Ectodermal cell (in vitro differentiated cells): ENCODE data around the gene RAC2.

Experiments used
- H3K27ac ChIP-seq: 2 replicates; pipeline ENCODE4 v1.7.0; 2013; ENCODE audit warnings: mild to moderate bottlenecking, low read depth, low read length; ENCODE audit not compliant: insufficient read depth, poor library complexity, severe bottlenecking
- H3K27me3 ChIP-seq: 2 replicates; pipeline ENCODE4 v1.7.0; 2013; ENCODE audit warnings: mild to moderate bottlenecking, low read length; ENCODE audit not compliant: insufficient read depth, control insufficient read depth, poor library complexity, severe bottlenecking
- H3K36me3 ChIP-seq: one replicate; pipeline ENCODE4 v1.7.0; 2013; ENCODE audit warnings: low read length; ENCODE audit not compliant: control insufficient read depth, insufficient read depth
- H3K4me1 ChIP-seq: one replicate; pipeline ENCODE4 v1.7.0; 2013; ENCODE audit warnings: low read length; ENCODE audit not compliant: control insufficient read depth, insufficient read depth
- H3K4me3 ChIP-seq: 2 replicates; pipeline ENCODE4 v1.7.0; 2013; ENCODE audit warnings: low read depth, low read length, control low read depth; ENCODE audit not compliant: insufficient read depth
- H3K9me3 ChIP-seq: 2 replicates; pipeline ENCODE4 v1.7.0; 2013; ENCODE audit warnings: mild to moderate bottlenecking, low read length, moderate library complexity; ENCODE audit not compliant: control insufficient read depth
- WGBS, 2 experiments: methylation state at CpG; one replicate each; pipeline ENCODE4 v1.1.7; 2013; ENCODE audit warnings: missing lambda C conversion rate in 2 of 2; 5-methylcytosine and 5-hydroxymethylcytosine counted together

RAC2 gene

GRCh38 chr22:37210041-37210803, 33.8 kb downstream of the RAC2 start:
- H3K4me1 ChIP-seq, result peaks cover 18% of the 10 kb centered on the region
- WGBS, 2 experiments, result 87 to 90% methylated on average over 15 of the region's 15 CpGs
- H3K27ac ChIP-seq, result no peak overlapping the region
- H3K27me3 ChIP-seq, result no peaks in the 10 kb centered on the region
- no peak overlapping the region for H3K4me3 ChIP-seq
- H3K9me3 ChIP-seq, result no peaks in the 10 kb centered on the region
- H3K36me3 ChIP-seq, result no peaks in the 10 kb centered on the region

GRCh38 chr22:37209140-37209845, 34.8 kb downstream of the RAC2 start:
- no peaks in the 10 kb centered on the region for H3K27me3 ChIP-seq
- no peak overlapping the region for H3K4me3 ChIP-seq
- H3K4me1 ChIP-seq, result peaks cover 14% of the 10 kb centered on the region
- no peaks in the 10 kb centered on the region for H3K36me3 ChIP-seq
- H3K9me3 ChIP-seq, result no peaks in the 10 kb centered on the region
- H3K27ac ChIP-seq, result no peak overlapping the region
- 91 to 92% methylated on average over 9 of the region's 9 CpGs for WGBS, 2 experiments

- H3K4me3 ChIP-seq, result no peak overlapping the region
- H3K4me1 ChIP-seq, result peaks cover 14% of the 10 kb centered on the region
- H3K36me3 ChIP-seq, result no peaks in the 10 kb centered on the region
- H3K27me3 ChIP-seq, result no peaks in the 10 kb centered on the region
- 71 to 75% methylated on average over 7 of the region's 7 CpGs for WGBS, 2 experiments
- H3K27ac ChIP-seq, result no peak overlapping the region
- H3K9me3 ChIP-seq, result no peaks in the 10 kb centered on the region
These were observed 35.5 kb downstream of the RAC2 start for GRCh38 chr22:37208401-37209139.

GRCh38 chr22:37207981-37208380, 36.1 kb downstream of the RAC2 start:
- Histone ChIP-seq H3K9me3 (no peaks in the 10 kb centered on the region), H3K4me3 (no peak overlapping the region), H3K27ac (no peak overlapping the region), H3K4me1 (peaks cover 14% of the 10 kb centered on the region), H3K36me3 (no peaks in the 10 kb centered on the region), H3K27me3 (no peaks in the 10 kb centered on the region)
- WGBS, 2 experiments, result 88 to 93% methylated on average over 7 of the region's 7 CpGs

GRCh38 chr22:37206841-37207821, 36.9 kb downstream of the RAC2 start:
- WGBS, 2 experiments, result 96% methylated on average over 71 of the region's 71 CpGs
- H3K36me3 ChIP-seq, result no peaks in the 10 kb centered on the region
- H3K9me3 ChIP-seq, result no peaks in the 10 kb centered on the region
- no peaks in the 10 kb centered on the region for H3K27me3 ChIP-seq
- no peak overlapping the region for H3K4me3 ChIP-seq
- peaks cover 7% of the 10 kb centered on the region for H3K4me1 ChIP-seq
- H3K27ac ChIP-seq, result no peak overlapping the region

GRCh38 chr22:37206118-37206840, 37.8 kb downstream of the RAC2 start:
- 94% methylated on average over 16 of the region's 16 CpGs for WGBS, 2 experiments
- Histone ChIP-seq H3K4me1 (no peaks in the 10 kb centered on the region), H3K36me3 (no peaks in the 10 kb centered on the region), H3K9me3 (no peaks in the 10 kb centered on the region), H3K27me3 (no peaks in the 10 kb centered on the region), H3K27ac (no peak overlapping the region), H3K4me3 (no peak overlapping the region)

GRCh38 chr22:37205046-37205445, 39.0 kb downstream of the RAC2 start:
- H3K9me3 ChIP-seq, result no peaks in the 10 kb centered on the region
- H3K4me3 ChIP-seq, result no peak overlapping the region
- no peaks in the 10 kb centered on the region for H3K36me3 ChIP-seq
- H3K27ac ChIP-seq, result no peak overlapping the region
- no peaks in the 10 kb centered on the region for H3K27me3 ChIP-seq
- no peaks in the 10 kb centered on the region for H3K4me1 ChIP-seq
- WGBS, 2 experiments, result 86 to 90% methylated on average over 5 of the region's 5 CpGs

GRCh38 chr22:37204045-37204655, 39.9 kb downstream of the RAC2 start:
- Histone ChIP-seq H3K27me3 (no peaks in the 10 kb centered on the region), H3K9me3 (no peaks in the 10 kb centered on the region), H3K27ac (no peak overlapping the region), H3K36me3 (no peaks in the 10 kb centered on the region), H3K4me1 (no peaks in the 10 kb centered on the region), H3K4me3 (no peak overlapping the region)
- 91 to 92% methylated on average over 5 of the region's 5 CpGs for WGBS, 2 experiments
